HS-5 (cell line): ENCODE measurements around the gene SRD5A3.
A peak's percentile ranks its signal among the peaks of the same experiment; 100 is the strongest.

ENCODE experiments used
- DNase-seq: peaks from one replicate; pipeline ENCODE4 v3.0.0-alpha.2; 2012; ENCODE audit warnings: low read depth

SRD5A3 gene

GRCh38 chr4:55345980-55346850, at the start of gene SRD5A3:
Gene SRD5A3, plus strand, starts transcription at chr4:55346242. Its CDS starts 95 bp downstream, at chr4:55346337.
- DNase-seq: no peak

- DNase-seq: no peak
Measured at GRCh38 chr4:55297346-55297745, 48.7 kb upstream of the SRD5A3 start.

GRCh38 chr4:55303760-55304165, 42.3 kb upstream of the SRD5A3 start:
- peak; percentile 20 for DNase-seq

- no peak for DNase-seq
Measured at GRCh38 chr4:55304303-55304702, 41.7 kb upstream of the SRD5A3 start.

- no peak for DNase-seq
Measured at GRCh38 chr4:55308071-55308470, 38.0 kb upstream of the SRD5A3 start.

- DNase-seq: no peak
Measured at GRCh38 chr4:55311792-55312488, 34.1 kb upstream of the SRD5A3 start.

DNA sequence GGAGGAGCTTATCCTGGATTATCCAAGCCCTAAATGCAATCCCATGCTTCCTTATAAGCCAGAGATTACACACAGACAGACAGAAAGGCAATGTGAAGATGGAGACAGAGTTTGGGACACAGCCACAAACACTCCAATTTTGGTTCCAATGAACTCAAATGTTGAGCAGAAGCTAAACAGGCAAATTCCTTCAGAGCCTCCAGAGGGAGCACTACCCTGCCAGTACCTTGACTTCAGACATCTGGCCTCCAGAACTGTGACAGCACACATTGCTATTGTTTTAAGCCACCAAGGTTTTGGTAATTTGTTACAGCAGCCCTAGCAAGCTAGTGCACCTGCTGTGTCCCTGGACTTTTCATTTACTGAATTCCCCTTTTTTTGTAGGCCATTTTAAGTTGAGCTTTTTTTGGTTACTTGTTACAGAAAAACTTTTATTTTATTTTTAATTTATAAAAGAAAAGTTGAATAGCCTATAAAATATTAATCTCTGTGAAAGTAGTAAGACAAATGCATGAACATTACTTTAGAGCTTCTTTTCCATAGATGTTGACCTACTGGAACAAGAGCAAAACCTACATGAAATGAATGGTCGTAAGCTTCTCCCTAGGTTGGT, 33.4 kb upstream of the SRD5A3 start:
- no peak for DNase-seq

DNA sequence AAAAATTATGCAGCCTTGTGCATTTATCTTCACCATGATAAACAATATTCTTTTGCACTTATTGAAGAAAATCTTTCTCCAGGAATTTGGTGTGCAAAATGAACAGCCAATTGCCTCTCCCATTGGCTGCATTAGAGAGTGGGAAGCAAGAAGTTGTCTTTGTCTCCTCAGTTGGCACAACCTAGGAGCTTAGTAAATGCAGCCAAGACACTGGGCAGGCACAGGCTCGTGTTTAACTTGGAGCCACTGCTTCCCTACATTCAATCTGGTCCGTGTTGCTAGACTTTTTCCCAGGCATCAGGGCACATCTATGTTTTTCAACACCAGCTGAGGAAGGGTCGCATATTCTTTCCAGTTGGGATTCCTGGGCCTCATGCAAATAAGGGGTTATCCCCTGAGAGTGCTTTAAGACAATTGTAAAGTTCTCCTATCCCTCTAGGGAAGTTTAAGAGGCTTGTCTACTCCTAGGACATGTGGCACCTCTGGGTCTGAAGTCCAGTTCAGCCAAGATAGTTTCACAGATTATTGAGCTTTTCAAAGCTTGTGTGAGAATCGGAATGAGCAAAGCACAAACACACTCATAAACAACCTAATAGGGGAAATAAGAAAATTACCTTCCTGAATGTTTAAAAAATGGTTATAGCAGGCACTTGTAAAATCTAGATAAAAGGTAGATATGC, 31.8 kb upstream of the SRD5A3 start:
- DNase-seq: no peak

- no peak for DNase-seq
Measured at GRCh38 chr4:55318175-55319129, 27.6 kb upstream of the SRD5A3 start.

- DNase-seq: peak; percentile 43
Measured at GRCh38 chr4:55321707-55322264, 24.3 kb upstream of the SRD5A3 start.

DNA sequence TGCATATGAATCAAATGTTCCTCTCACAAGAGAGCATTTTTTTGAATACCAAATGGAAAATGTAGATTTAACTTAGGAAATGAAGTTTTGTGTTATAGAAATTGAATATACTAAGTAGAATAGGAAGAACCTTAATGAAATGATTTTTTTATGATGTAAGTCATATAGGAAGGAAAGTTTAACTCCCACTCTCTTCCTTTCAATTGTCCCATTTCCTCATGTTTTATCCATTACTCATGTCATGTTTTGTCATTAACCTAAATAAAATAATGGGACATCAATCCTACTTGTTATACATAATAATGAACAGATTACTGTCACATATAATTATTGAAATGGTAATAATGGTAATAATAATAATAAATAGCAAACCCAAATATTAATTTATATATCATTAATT, 22.7 kb upstream of the SRD5A3 start:
- DNase-seq: no peak

GRCh38 chr4:55326629-55327028, 19.4 kb upstream of the SRD5A3 start:
- DNase-seq: no peak

GRCh38 chr4:55329012-55329411, 17.0 kb upstream of the SRD5A3 start:
- DNase-seq: no peak

DNA sequence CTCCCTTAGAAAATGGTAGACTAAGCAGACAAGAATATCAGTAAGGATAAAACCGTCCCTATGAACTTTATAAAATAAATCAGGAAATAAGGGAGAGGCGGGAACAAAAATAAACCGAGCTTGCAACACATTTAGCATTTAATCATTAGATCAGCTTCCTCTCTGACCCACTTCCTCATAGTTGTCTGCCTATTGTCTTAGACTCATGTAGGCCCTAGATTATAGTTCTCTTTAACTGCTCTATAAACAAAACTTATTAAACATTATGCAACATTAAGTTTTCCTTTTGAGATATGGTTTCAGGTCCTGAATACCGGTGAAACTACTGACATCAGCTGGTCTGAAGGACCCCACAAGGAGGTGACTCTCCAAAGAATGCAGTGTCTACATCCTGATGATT, 15.8 kb upstream of the SRD5A3 start:
- DNase-seq: no peak

DNA sequence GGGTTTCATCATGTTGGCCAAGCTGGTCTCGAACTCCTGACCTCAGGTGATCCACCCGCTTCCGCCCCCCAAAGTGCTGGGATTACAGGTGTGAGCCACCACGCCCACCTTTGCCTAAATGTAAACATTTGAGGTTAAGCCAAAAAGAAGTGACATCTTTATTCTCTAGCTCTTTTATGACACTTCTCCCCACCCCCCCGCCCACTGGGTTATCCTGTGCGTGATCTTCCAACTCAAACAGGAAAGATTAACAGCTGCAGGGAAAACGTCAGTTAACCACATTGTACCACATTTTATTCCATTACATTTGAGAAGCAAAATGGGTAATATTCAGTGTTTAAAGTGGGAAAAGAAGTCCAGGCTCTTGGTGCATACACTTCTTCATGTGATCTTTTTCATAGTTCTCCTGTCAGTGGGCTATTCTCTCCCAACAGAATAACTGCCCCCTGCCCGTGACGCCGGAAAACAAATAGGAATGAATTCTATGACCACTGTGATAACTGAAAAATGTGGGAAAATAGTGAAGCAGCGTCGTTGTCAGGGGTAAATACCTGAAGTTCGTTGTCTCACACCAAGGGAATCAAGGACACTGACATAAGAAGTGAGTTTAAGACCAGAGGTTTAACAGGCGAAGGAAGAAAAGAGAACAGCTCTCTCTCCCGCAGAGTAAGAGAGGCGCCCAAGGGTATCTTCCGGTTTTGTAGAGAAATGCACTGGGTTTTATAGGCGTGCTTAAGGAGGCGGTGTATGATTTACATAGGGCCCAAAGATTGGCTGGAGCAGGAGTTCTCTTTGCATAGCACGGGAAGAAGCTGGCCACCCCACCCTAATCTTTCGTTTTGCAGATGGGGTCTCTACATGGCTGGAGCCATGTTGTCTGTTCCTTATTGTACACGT, 9.7 kb upstream of the SRD5A3 start:
- no peak for DNase-seq

GRCh38 chr4:55337944-55338343, 8.1 kb upstream of the SRD5A3 start:
- no peak for DNase-seq

DNA sequence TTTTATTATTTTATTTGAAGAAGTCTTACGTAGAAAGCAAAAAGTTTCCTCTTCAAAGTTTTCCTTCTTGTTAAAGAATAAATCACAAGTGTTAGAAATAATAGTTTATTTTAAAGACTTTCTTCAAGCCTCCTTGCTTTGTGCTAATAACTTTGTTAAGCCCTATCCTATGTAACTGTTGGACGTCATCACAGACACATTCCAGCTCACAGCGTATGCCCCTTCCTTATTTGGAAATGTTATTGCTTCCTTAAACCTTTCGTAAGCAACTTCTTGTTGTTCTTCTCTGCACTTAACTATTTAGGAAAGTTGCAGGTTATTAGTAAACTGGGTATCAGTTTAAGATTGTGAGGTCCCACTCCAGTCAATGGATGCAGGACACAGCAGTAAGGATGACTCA, 7.6 kb upstream of the SRD5A3 start:
- no peak for DNase-seq

GRCh38 chr4:55340266-55340665, 5.8 kb upstream of the SRD5A3 start:
- no peak for DNase-seq

DNA sequence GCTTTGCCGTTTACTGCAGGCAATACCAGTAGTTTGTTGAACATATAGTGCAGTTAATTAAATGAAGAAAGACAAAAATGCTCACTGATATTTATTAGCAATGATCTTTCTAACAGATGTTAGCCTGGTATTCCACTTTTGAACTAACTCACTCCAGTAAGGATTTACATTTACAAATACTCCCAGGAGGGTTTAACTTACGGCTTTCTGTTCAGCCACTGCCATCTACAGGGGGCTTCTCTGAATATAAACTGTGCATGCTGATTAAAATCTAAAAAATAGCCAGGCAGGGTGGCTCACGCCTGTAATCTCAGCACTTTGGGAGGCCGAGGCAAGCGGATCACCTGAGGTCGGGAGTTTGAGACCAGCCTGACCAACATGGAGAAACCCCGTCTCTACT, 2.2 kb upstream of the SRD5A3 start:
- no peak for DNase-seq

- DNase-seq: no peak
Measured at GRCh38 chr4:55345054-55345453, 988 bp upstream of the SRD5A3 start.
